ENCODE data around the gene HEMGN.
"Not testable (repeated sequence)": the region's sequence is repeated elsewhere in the genome, so short reads cannot be mapped to it uniquely, and the experiment has no call there.

Gene HEMGN, protein sequence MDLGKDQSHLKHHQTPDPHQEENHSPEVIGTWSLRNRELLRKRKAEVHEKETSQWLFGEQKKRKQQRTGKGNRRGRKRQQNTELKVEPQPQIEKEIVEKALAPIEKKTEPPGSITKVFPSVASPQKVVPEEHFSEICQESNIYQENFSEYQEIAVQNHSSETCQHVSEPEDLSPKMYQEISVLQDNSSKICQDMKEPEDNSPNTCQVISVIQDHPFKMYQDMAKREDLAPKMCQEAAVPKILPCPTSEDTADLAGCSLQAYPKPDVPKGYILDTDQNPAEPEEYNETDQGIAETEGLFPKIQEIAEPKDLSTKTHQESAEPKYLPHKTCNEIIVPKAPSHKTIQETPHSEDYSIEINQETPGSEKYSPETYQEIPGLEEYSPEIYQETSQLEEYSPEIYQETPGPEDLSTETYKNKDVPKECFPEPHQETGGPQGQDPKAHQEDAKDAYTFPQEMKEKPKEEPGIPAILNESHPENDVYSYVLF

GRCh38 chr9:97938081-97938644 is at the start of gene HEMGN:
Gene HEMGN (minus strand): TSS chr9:97938172. CDS start chr9:97938136, 36 bp downstream.
- FAIRE-seq: no peak

- no peak for FAIRE-seq
These were observed 49.5 kb upstream of the HEMGN start for GRCh38 chr9:97987487-97987886.

- no peak for FAIRE-seq
These were observed 47.3 kb upstream of the HEMGN start for GRCh38 chr9:97985058-97985861.

GRCh38 chr9:97984188-97985057 is 46.5 kb upstream of the HEMGN start:
- FAIRE-seq: no peak

DNA sequence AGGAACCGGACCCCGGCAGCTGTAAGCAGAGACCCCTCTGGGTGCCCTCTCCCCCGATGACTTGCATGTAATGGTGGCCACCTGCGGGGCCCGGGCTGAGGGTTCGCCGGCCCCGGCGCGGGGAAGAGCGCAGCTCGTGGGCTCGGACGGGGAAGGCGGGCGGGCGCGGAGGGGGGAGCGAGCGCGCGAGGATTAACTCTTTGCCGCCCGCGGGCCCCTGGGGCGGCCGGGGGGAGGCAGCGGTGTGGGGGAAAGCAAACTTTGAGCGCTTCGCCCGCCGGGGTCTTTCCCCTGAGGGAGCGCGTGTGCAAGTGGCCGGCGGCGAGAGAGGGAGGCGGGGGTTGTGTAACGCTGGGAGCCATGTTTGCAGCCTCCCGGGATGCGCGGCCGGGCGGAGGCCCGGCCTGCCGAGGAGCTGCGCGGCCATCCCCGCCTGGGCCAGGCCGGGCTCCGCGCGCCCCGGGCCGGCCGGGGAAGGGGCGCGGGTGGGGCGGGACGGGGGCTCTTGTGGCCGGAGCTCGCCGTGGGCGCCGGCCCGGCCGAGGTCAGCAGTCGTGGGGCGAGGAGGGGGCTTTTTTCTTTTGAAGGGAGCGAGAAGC is 45.7 kb upstream of the HEMGN start:
- FAIRE-seq: no peak

DNA sequence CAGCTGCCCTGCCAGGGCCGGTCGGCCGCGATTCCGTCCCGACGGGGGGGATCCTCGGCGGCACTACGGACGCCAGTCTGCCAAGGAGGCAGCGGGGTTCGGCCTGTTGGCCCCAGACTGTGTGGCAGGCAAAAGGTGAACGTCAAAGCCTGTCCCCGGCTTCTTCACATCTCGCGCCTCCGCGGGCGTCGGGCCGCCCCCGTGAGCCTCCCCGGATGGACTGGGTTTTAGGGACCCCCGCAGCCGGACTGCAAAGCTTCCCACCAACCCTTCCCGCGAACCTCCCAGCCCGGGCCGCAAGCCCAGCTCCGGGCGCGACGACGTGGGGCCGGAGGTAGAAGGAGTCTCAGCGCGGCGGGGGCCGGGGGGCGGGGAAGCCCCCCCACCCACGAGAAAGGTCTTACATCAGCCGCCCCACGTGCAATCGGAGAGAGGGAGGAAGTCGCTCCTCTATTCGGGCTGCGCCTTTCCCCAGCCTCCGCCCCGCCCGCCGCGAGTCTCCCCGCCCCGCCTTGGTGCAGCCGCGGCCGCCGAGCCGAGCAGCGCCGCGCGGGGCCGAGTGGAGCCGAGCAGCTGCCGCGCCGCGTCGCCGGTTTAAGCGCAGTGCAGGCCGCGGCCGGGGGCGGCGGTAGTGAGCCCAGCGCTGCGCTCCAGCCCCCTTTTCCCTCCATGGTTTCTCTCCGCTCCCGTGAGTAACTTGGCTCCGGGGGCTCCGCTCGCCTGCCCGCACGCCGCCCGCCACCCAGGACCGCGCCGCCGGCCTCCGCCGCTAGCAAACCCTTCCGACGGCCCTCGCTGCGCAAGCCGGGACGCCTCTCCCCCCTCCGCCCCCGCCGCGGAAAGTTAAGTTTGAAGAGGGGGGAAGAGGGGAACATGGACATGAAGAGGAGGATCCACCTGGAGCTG is 45.0 kb upstream of the HEMGN start, which contains the start of gene ANP32B:
Gene ANP32B, plus strand, starts transcription at position 659 of the 906 bp plus-strand sequence. Its CDS starts 215 bp downstream, at position 874.
- FAIRE-seq: no peak

- no peak for FAIRE-seq
These were observed 44.1 kb upstream of the HEMGN start for GRCh38 chr9:97981846-97982682.

DNA sequence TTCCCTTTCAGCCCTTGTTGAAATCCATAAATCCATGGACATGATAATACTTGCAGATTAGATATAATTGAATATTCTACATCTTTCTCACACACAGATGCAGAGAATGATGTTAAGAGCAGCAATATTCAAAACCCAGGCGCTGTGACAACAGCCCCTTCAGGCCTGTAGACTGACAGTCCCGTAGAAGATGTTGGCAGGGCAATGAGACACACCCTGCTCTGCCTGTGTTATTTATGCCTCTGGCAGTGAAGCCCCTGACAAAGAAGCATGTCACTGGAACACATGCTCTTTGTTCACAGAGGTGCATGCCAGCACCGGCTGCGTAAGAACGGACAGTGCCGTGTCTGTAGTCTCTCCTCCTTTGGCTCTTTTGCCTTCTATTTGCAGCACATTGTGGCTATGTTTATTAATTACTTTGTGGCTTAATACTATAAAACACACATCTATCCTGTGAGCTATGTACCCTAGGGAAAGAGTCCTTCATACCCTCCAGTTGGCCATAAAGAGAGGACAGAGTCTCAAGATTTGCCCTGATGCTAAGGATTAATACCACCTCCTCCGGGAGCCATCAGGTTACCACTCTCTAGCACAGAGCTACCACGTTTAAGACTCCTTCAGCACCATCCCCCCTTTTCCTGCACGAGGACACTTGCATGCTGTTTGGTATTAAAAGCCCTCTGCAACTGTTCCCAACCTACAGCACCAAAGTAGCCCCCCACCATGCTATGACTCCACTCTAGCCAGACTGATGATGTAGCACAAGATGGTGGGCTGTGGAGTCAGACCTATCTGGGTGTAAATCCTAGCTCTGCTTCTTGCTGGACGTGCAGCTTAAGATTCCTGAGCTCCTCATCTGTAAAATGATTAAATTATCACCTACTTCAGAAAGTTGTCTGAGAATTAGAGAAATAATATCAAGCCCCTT is 43.2 kb upstream of the HEMGN start:
- no peak for FAIRE-seq

GRCh38 chr9:97980479-97980803 is 42.5 kb upstream of the HEMGN start:
- FAIRE-seq: no peak

- FAIRE-seq: no peak
These were observed 42.0 kb upstream of the HEMGN start for GRCh38 chr9:97979788-97980478.

DNA sequence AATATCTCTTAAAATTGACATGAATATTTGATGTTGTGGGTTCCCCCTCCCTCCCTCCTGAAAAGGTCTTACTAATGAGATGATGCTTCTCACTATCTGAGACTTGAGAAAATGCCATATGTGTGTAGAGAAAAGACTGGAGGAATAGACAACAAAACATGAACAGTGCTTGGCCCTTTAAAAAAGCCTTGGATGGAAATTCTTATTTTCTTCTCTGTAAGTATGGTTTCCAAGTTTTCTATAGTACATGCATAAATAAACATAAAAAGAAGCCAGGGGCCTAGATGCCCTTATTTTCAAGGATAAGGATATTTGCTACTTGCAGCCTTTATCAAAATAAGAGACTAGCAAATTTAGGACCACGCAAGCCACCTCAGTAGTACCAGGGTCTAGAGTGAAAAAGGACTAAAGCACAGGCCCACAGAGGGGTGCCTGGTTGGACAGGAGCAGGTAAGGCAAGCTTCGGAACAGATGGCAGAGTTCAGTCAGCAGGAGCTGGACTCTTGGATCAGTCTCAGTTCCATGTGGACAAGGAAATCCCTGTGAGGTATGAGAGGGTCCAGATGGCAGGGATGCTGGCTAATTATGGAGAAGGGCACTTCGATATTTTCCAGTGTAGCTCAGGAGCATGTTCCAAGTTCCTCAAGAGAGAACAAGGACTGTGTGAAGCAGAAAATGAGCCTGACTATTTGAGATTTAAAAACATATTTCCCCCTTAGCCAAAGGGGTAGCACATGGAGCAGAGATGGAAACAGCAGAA is 40.6 kb upstream of the HEMGN start:
- FAIRE-seq: no peak

DNA sequence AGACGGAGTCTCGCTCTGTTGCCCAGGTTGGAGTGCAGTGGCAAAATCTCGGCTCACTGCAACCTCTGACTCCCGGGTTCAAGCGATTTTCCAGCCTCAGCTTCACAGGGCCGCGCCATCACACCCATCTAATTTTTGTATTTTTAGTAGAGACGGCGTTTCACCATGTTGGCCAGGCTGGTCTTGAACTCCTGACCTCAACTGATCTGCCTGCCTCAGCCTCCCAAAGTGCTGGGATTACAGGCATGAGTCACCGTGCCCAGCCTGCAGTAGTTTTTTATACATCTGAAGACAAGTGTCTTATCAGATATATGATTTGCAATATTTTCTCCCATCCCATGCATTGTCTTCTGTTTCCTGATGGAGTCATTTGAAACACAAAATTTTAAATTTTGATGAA is 38.7 kb upstream of the HEMGN start:
- not testable (repeated sequence) for FAIRE-seq

GRCh38 chr9:97975376-97975775 is 37.4 kb upstream of the HEMGN start:
- FAIRE-seq: no peak

DNA sequence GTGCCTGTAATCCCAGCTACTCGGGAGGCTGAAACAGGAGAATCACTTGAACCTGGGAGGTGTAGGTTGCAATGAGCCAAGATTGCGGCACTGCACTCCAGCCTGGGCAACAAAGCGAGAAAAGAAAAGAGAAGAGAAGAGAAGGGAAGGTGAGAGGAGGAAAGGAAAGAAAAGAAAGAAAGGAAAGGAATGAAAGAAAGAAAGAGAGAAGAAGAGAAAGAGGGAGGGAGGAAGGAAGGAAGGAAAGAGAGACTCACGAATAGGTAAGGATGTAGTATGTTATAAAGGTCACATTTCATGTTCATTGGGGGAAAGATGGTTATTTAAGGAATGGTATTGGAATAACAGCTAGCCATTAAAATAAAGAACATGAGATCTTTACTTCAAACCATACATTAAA is 34.8 kb upstream of the HEMGN start:
- no peak for FAIRE-seq

- no peak for FAIRE-seq
These were observed 32.2 kb upstream of the HEMGN start for GRCh38 chr9:97970165-97970564.

GRCh38 chr9:97969014-97969413 is 31.0 kb upstream of the HEMGN start:
- FAIRE-seq: no peak

DNA sequence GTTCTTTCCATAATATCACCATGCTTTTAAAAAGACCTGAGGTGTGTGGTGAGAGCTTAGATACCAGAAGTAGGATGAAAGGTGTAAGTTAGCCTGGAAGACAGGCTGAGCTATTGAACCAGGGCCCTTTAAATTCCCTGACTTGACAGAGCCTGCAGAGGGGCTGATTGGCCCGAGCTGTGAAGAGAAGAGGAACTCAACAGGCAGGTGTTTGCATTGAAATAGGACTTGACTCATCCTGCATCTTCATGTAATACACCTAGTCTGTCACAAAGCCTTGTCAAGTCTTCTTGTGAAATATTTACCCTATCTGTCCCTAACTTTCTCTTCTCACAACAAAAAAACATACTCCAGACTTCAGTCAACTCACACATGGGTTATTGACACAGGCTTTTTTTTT is 28.5 kb upstream of the HEMGN start:
- no peak for FAIRE-seq
